Glutamatergic neuron (in vitro differentiated cells): ENCODE data around the gene IGFBP4. TPM values are rescaled to one million over a fixed set of nuclear protein-coding genes. Genes with fewer than 3 reads are reported as not detected.

Experiments
- DNase-seq: peaks from one replicate; pipeline ENCODE4 v3.0.0; 2022
- H3K27ac Mint-ChIP-seq: one replicate; pipeline ENCODE4 v1.8.0; 2020; ENCODE audit warnings: mild to moderate bottlenecking, mixed read lengths, inconsistent platforms; ENCODE audit not compliant: unreplicated experiment
- H3K27me3 Mint-ChIP-seq: one replicate; pipeline ENCODE4 v1.8.0; 2020; ENCODE audit warnings: mild to moderate bottlenecking, moderate library complexity, mixed read lengths, inconsistent platforms; ENCODE audit not compliant: unreplicated experiment
- H3K36me3 Mint-ChIP-seq: one replicate; pipeline ENCODE4 v1.8.0; 2020; ENCODE audit warnings: mild to moderate bottlenecking, mixed read lengths, inconsistent platforms; ENCODE audit not compliant: unreplicated experiment
- H3K4me1 Mint-ChIP-seq: one replicate; pipeline ENCODE4 v1.8.0; 2020; ENCODE audit warnings: mild to moderate bottlenecking, low read depth, mixed read lengths, inconsistent platforms; ENCODE audit not compliant: unreplicated experiment
- H3K4me3 Mint-ChIP-seq: one replicate; pipeline ENCODE4 v1.8.0; 2020; ENCODE audit warnings: mild to moderate bottlenecking, mixed read lengths, inconsistent platforms; ENCODE audit not compliant: unreplicated experiment
- H3K9me3 Mint-ChIP-seq: one replicate; pipeline ENCODE4 v1.8.0; 2020; ENCODE audit warnings: mild to moderate bottlenecking, moderate library complexity, mixed read lengths, inconsistent platforms; ENCODE audit not compliant: unreplicated experiment
- total RNA-seq: library from RNA; stranded (reverse); fragmentation: NEBNext Ultra II Directional; extraction: Animal tissue kit (Norgen Biotek cat#: 25700); gene quantifications from one replicate; pipeline ENCODE4 v1.2.1, GENCODE V29; 2021; ENCODE audit not compliant: unreplicated experiment
- TF ChIP-seq, protein P1 (sequence below): fragments of 200-600 bp; sonication (generic); IDR thresholded peaks from one replicate; pipeline ENCODE4 v1.5.0; 2021; ENCODE audit not compliant: partially characterized antibody, unreplicated experiment

Gene IGFBP4
- total RNA-seq, 1 donor from 2014 or later = 1.9 TPM

DNA sequence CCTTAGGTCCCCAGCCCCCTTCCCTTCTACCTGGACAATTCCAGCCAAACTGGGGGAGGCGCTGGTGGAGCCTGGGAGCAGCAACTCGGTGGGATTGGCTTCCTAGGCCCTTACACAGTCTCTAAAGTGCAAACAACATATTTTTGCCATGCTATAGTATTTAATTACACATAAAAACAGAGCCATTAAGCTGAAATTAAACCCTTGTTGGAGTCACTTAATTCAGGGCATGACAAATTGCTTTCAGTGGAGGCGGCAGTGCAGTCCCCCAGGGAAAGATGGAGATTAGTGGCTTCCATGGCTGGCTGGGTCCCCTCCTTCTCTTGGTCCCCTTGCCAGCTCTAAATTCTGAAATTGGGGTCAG is 17.3 kb downstream of the IGFBP4 start:
- Mint-ChIP-seq H3K4me3 (no peak overlapping the region), H3K36me3 (no peaks in the 10 kb centered on the region), H3K4me1 (peaks cover 16% of the 10 kb centered on the region), H3K9me3 (peaks cover 4% of the 10 kb centered on the region), H3K27ac (no peak overlapping the region), H3K27me3 (peaks cover 7% of the 10 kb centered on the region)
- no peak for DNase-seq
- TF ChIP-seq, protein P1, sequence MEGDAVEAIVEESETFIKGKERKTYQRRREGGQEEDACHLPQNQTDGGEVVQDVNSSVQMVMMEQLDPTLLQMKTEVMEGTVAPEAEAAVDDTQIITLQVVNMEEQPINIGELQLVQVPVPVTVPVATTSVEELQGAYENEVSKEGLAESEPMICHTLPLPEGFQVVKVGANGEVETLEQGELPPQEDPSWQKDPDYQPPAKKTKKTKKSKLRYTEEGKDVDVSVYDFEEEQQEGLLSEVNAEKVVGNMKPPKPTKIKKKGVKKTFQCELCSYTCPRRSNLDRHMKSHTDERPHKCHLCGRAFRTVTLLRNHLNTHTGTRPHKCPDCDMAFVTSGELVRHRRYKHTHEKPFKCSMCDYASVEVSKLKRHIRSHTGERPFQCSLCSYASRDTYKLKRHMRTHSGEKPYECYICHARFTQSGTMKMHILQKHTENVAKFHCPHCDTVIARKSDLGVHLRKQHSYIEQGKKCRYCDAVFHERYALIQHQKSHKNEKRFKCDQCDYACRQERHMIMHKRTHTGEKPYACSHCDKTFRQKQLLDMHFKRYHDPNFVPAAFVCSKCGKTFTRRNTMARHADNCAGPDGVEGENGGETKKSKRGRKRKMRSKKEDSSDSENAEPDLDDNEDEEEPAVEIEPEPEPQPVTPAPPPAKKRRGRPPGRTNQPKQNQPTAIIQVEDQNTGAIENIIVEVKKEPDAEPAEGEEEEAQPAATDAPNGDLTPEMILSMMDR = no peak

DNA sequence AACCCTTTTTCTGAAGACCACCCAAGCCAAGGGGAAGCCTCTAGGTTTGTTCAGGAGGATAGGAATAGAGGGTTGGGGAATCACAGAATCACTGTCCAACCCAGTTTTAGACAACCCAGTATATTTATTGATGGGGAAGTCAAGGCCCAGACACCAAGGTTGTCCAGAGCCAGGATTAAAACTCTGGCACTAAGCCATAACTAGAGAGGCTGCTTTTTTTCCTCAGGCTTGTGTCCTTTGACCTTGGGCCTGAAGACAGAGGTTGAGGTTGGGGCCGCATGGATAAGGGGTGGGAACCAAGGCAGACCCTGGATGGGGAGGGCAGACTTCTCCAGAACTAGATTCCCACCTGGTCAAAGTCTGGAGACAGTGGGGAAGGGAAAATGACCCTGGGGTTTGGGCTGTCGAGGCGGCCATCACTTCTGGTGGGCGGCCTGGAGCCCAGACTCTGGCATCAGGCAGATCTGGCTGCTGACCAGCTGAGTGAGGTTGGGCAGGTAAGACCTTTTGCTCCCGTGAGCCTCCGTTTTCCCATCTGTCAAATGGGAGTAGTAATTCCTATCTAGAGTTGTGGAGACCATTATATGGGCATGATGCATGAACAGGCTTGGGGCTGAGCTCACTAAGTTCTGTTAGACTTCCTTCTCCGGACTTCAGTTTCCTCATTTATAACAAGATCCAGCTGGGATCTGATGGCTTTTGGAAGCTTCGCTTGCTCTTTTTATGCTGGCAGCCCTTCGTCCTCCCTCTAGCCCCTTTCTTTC is 17.9 kb downstream of the IGFBP4 start:
- H3K4me1 Mint-ChIP-seq = peaks cover 16% of the 10 kb centered on the region
- H3K27ac Mint-ChIP-seq = no peak overlapping the region
- H3K4me3 Mint-ChIP-seq = no peak overlapping the region
- TF ChIP-seq, protein P1 = no peak
- DNase-seq = no peak
- H3K36me3 Mint-ChIP-seq = no peaks in the 10 kb centered on the region
- peaks cover 4% of the 10 kb centered on the region for H3K9me3 Mint-ChIP-seq
- peaks cover 7% of the 10 kb centered on the region for H3K27me3 Mint-ChIP-seq

DNA sequence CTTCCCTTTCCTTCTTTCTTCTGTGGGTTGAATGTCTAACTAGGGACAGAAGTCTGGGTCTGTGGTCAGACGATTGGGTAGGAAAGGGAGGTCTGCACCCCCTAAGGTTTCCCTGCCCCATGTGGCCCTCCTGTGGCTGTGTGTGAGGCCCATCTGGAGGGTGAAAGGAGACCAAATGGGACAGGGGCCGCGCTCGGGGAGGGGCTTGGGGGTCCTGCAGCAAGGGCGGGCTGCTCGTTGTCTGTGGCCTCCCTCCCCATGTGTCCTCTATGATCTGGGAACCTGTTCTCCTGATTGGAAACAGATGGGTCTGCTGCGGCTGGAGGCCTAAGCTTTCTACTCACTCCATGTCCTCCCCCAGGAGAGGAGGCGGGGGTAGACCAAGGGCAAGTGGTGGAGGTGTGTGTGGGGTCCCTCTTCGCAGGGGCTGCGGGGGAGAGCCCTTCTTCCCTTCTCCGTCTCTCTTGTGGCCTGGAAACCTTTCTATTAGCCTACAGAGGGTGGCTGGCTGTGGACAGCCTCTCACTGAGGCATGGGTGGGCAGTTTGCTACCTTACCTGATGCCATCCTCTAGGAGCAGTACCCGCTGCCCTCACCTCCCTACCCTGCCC is 18.6 kb downstream of the IGFBP4 start:
- peaks cover 16% of the 10 kb centered on the region for H3K4me1 Mint-ChIP-seq

DNA sequence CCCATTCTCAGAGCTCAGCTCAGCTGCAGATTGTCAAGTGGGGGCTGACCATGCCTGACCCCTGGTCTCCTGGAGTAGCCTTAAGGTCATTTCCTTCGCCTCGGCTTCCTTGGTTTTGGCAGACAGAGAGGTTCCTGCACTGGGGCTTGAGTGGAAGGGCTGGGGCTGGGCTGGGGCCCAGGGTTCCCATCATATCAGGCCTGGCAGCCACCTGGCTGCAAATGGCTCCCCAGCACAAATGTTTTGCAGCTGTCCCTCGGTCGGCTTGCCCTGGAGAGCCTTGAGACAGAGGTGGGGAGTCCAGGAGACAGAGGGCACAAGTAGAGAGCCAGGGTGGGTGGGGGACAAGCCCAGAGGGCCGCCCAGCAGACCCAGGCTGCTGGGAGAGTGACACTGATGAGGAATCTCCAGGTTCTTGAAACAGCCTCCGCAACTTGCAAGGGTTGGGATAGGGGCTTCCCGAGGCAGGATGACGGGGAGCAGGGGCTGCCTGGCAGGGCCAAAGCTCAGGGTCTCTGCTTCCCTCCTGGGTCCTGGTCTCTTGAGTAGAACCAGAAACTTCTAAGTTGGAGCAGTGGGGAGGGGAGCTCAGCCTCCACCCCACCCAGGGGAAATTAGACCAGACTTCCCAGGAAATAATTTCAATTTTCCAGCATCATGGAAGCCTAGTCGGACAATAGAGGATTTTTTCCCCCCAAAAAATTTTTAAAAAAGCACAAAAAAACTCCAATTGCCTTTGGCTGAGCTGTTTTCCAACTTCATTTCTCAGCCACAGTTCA is 19.3 kb downstream of the IGFBP4 start:
- H3K27ac Mint-ChIP-seq = no peak overlapping the region
- no peak for DNase-seq
- H3K27me3 Mint-ChIP-seq = peaks cover 5% of the 10 kb centered on the region
- H3K4me3 Mint-ChIP-seq = no peak overlapping the region
- peaks cover 13% of the 10 kb centered on the region for H3K4me1 Mint-ChIP-seq
- H3K36me3 Mint-ChIP-seq = no peaks in the 10 kb centered on the region
- TF ChIP-seq, protein P1 = no peak
- H3K9me3 Mint-ChIP-seq = peaks cover 4% of the 10 kb centered on the region

More for the DNA sequence above, 18.6 kb downstream of the IGFBP4 start:
- no peak overlapping the region for H3K27ac Mint-ChIP-seq
- peaks cover 5% of the 10 kb centered on the region for H3K27me3 Mint-ChIP-seq
- DNase-seq = no peak
- TF ChIP-seq, protein P1 = no peak
- peaks cover 4% of the 10 kb centered on the region for H3K9me3 Mint-ChIP-seq
- no peak overlapping the region for H3K4me3 Mint-ChIP-seq
- H3K36me3 Mint-ChIP-seq = no peaks in the 10 kb centered on the region
